GM21576 (cell line): ENCODE results near the gene PRR12.
"Not testable (repeated sequence)": the region's sequence is repeated elsewhere in the genome, so short reads cannot be mapped to it uniquely, and the experiment has no call there.

Experiments used
- ATAC-seq: cut with Tn5 transposase; IDR thresholded peaks from one replicate; pipeline ENCODE4 v1.9.1; 2021; ENCODE audit warnings: mild to moderate bottlenecking, moderate library complexity; ENCODE audit not compliant: unreplicated experiment

PRR12 gene

GRCh38 chr19:49615861-49616260, 24.9 kb downstream of the PRR12 start:
- ATAC-seq = no peak

- ATAC-seq = no peak
Measured at GRCh38 chr19:49616532-49616931, 25.6 kb downstream of the PRR12 start.

GRCh38 chr19:49616945-49617344, 26.0 kb downstream of the PRR12 start:
- no peak for ATAC-seq

GRCh38 chr19:49617860-49618259, 26.9 kb downstream of the PRR12 start:
- not testable (repeated sequence) for ATAC-seq

GRCh38 chr19:49624967-49625910, 34.3 kb downstream of the PRR12 start:
- ATAC-seq = no peak

GRCh38 chr19:49626226-49626625, 35.2 kb downstream of the PRR12 start:
- ATAC-seq = no peak

- ATAC-seq = no peak
Measured at GRCh38 chr19:49629659-49630058, 38.7 kb downstream of the PRR12 start.

- no peak for ATAC-seq
Measured at GRCh38 chr19:49631014-49631588, 40.1 kb downstream of the PRR12 start.

GRCh38 chr19:49631610-49632192, 40.7 kb downstream of the PRR12 start:
- ATAC-seq = no peak

- ATAC-seq = no peak
Measured at GRCh38 chr19:49632576-49632975, 41.6 kb downstream of the PRR12 start.

- ATAC-seq = not testable (repeated sequence)
Measured at GRCh38 chr19:49633273-49633672, 42.3 kb downstream of the PRR12 start.

- ATAC-seq = no peak
Measured at GRCh38 chr19:49635530-49636232, 44.7 kb downstream of the PRR12 start.

GRCh38 chr19:49636233-49636932, 45.4 kb downstream of the PRR12 start:
- no peak for ATAC-seq

- ATAC-seq = no peak
Measured at GRCh38 chr19:49637821-49638738, 47.1 kb downstream of the PRR12 start.

- no peak for ATAC-seq
Measured at GRCh38 chr19:49639401-49640112, 48.6 kb downstream of the PRR12 start.

GRCh38 chr19:49640113-49640898, 49.3 kb downstream of the PRR12 start, which contains the start of gene RRAS:
Gene RRAS (minus strand): TSS chr19:49640143. CDS start chr19:49640098, 45 bp downstream.
- peak; percentile 59 for ATAC-seq

GRCh38 chr19:49641688-49642491, 50.9 kb downstream of the PRR12 start, which contains the start of gene SCAF1:
Gene SCAF1 (plus strand): TSS chr19:49642209. CDS start chr19:49645027, 2,818 bp downstream.
- ATAC-seq = peak; percentile 55
